Measurements from ENCODE around the gene ZNF516.

Gene ZNF516

GRCh38 chr18:76496194-76496890 is 1.3 kb upstream of the ZNF516 start:
- no peak for TF ChIP-seq SPI1 (IDR thresholded peaks at IDR 0.05; ENCODE audit: borderline replicate concordance, low read depth)
- TF ChIP-seq, protein P1, sequence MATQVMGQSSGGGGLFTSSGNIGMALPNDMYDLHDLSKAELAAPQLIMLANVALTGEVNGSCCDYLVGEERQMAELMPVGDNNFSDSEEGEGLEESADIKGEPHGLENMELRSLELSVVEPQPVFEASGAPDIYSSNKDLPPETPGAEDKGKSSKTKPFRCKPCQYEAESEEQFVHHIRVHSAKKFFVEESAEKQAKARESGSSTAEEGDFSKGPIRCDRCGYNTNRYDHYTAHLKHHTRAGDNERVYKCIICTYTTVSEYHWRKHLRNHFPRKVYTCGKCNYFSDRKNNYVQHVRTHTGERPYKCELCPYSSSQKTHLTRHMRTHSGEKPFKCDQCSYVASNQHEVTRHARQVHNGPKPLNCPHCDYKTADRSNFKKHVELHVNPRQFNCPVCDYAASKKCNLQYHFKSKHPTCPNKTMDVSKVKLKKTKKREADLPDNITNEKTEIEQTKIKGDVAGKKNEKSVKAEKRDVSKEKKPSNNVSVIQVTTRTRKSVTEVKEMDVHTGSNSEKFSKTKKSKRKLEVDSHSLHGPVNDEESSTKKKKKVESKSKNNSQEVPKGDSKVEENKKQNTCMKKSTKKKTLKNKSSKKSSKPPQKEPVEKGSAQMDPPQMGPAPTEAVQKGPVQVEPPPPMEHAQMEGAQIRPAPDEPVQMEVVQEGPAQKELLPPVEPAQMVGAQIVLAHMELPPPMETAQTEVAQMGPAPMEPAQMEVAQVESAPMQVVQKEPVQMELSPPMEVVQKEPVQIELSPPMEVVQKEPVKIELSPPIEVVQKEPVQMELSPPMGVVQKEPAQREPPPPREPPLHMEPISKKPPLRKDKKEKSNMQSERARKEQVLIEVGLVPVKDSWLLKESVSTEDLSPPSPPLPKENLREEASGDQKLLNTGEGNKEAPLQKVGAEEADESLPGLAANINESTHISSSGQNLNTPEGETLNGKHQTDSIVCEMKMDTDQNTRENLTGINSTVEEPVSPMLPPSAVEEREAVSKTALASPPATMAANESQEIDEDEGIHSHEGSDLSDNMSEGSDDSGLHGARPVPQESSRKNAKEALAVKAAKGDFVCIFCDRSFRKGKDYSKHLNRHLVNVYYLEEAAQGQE (IDR thresholded peaks at IDR 0.05; ENCODE audit: insufficient replicate concordance, low read depth): peak; percentile 28
- TF ChIP-seq POLR2AphosphoS5 (IDR thresholded peaks at IDR 0.05; ENCODE audit: low read depth): peak; percentile 92
- no peak for TF ChIP-seq GABPA (IDR thresholded peaks at IDR 0.05; ENCODE audit: low read depth)
- TF ChIP-seq, protein P2, sequence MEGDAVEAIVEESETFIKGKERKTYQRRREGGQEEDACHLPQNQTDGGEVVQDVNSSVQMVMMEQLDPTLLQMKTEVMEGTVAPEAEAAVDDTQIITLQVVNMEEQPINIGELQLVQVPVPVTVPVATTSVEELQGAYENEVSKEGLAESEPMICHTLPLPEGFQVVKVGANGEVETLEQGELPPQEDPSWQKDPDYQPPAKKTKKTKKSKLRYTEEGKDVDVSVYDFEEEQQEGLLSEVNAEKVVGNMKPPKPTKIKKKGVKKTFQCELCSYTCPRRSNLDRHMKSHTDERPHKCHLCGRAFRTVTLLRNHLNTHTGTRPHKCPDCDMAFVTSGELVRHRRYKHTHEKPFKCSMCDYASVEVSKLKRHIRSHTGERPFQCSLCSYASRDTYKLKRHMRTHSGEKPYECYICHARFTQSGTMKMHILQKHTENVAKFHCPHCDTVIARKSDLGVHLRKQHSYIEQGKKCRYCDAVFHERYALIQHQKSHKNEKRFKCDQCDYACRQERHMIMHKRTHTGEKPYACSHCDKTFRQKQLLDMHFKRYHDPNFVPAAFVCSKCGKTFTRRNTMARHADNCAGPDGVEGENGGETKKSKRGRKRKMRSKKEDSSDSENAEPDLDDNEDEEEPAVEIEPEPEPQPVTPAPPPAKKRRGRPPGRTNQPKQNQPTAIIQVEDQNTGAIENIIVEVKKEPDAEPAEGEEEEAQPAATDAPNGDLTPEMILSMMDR (IDR thresholded peaks at IDR 0.05; ENCODE audit: insufficient read depth, low read length): no peak
- Histone ChIP-seq H3K27me3 (ENCODE audit: insufficient read depth, poor library complexity, severe bottlenecking) (no peaks in the 10 kb centered on the region), H3K4me3 (replicated peaks; ENCODE audit: insufficient read depth, low read length) (peak overlapping the region; percentile 79), H3K27ac (replicated peaks) (peak overlapping the region; percentile 94)
- DNase-seq (ENCODE audit: low read depth in 1 of 2, low spot score in 1 of 2): peak; percentile 94 to 97

GRCh38 chr18:76495435-76496193 is 572 bp upstream of the ZNF516 start:
- peak; percentile 68 to 73 for DNase-seq (ENCODE audit: low read depth in 1 of 2, low spot score in 1 of 2)
- H3K27ac ChIP-seq (replicated peaks): peak overlapping the region; percentile 94
- H3K27me3 ChIP-seq (ENCODE audit: insufficient read depth, poor library complexity, severe bottlenecking): no peaks in the 10 kb centered on the region
- TF ChIP-seq, protein P1 (IDR thresholded peaks at IDR 0.05; ENCODE audit: insufficient replicate concordance, low read depth): peak; percentile 62
- TF ChIP-seq GABPA (IDR thresholded peaks at IDR 0.05; ENCODE audit: low read depth) (no peak), POLR2AphosphoS5 (IDR thresholded peaks at IDR 0.05; ENCODE audit: low read depth) (peak; percentile 91), SPI1 (IDR thresholded peaks at IDR 0.05; ENCODE audit: borderline replicate concordance, low read depth) (no peak)
- TF ChIP-seq, protein P2 (IDR thresholded peaks at IDR 0.05; ENCODE audit: insufficient read depth, low read length): no peak
- H3K4me3 ChIP-seq (replicated peaks; ENCODE audit: insufficient read depth, low read length): peak overlapping the region; percentile 79

- H3K4me3 ChIP-seq (replicated peaks; ENCODE audit: insufficient read depth, low read length): peak overlapping the region; percentile 79
- peak overlapping the region; percentile 92 for H3K27ac ChIP-seq (replicated peaks)
- no peaks in the 10 kb centered on the region for H3K27me3 ChIP-seq (ENCODE audit: insufficient read depth, poor library complexity, severe bottlenecking)
- DNase-seq (ENCODE audit: low read depth in 1 of 2, low spot score in 1 of 2): peak in 1 of 2 experiments; percentile 88
- TF ChIP-seq, protein P1 (IDR thresholded peaks at IDR 0.05; ENCODE audit: insufficient replicate concordance, low read depth): no peak
- TF ChIP-seq, protein P2 (IDR thresholded peaks at IDR 0.05; ENCODE audit: insufficient read depth, low read length): no peak
- TF ChIP-seq POLR2AphosphoS5 (IDR thresholded peaks at IDR 0.05; ENCODE audit: low read depth): peak; percentile 14; the same call in 1 of the 2 replicates
Observed at GRCh38 chr18:76494231-76495005, 624 bp downstream of the ZNF516 start.
